HG02938 (cell line): ENCODE measurements around the gene XKR7.
A peak's percentile ranks its signal among the peaks of the same experiment; 100 is the strongest.

Source experiments
- ATAC-seq: cut with Tn5 transposase; IDR thresholded peaks from one replicate; pipeline ENCODE4 v1.9.1; 2021; ENCODE audit warnings: mild to moderate bottlenecking, moderate library complexity; ENCODE audit not compliant: unreplicated experiment

XKR7 gene

GRCh38 chr20:31939661-31940060 is 28.3 kb upstream of the XKR7 start:
- no peak for ATAC-seq

DNA sequence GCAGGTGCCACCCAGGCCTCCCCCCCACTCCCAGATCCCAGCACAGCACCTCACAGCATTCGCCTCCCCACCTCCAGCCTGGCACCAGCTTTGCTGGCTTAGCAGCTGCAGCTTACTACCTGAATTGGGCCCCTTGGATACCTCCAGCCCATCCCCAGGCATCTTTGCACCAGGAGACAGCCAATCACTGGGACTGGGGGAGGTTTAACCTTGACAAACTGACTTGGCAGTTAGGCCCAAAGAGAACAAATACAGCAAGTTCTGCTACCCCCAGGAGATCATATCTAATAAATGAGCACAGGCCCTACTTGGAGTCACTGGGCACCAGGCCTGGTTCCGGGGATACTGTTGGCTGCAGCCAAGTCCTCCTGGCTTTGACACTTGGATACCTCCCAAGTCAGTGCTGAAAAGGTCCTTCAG is 24.9 kb upstream of the XKR7 start:
- ATAC-seq: no peak

- no peak for ATAC-seq
Measured at GRCh38 chr20:31945319-31945718, 22.6 kb upstream of the XKR7 start.

- no peak for ATAC-seq
Measured at GRCh38 chr20:31945785-31946184, 22.2 kb upstream of the XKR7 start.

GRCh38 chr20:31948008-31948407 is 19.9 kb upstream of the XKR7 start:
- ATAC-seq: no peak

DNA sequence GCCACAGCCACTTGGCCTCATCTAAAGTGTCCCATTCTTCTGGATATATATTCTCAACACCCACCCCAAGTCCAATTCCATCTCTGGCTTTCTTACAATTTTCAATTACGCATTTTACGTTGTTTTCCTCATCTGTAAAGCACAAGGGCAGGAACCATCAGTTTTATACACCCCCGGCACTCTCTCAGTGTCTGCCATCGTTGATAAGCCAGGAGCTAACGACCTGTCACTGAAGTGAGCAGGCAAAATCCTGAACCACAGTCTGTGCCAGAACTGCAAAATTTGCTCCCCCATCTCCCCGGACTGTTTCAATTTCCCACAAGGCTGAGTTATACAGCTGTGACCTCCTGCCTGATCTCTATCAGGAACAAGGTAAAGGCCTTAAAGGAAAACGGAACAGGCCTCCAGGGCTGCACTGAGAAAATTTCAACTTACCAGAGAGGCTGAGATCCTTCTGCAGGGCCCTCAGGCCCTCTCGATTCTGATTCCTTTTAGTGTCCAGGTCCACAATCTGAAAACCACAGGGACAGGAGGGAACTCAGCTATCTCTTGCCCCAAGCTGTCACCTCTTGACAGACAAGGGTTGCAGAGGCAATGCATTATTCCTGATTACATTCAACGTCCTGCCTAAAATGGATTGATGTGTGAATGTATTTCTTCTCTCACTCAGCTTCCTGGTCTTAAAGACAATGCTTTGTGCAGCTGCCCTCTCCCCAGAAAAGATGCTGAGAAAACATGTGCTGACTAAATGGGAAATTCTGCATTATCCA is 17.9 kb upstream of the XKR7 start:
- no peak for ATAC-seq

DNA sequence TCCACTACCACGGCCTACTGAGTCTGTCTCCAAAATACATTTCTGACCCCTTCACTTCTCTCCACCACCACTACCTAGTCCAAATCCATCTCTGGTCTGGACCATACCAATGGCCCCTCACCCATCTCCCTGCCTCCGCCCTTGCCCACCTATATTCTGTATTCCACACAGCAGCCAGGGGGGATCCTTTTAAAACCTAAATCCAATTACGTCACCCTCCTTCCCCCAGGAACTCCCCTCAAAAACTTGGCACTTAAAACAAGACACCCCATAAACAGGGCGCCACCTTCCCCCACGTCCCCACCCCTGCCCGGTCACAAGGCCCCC is 16.8 kb upstream of the XKR7 start:
- ATAC-seq: no peak

DNA sequence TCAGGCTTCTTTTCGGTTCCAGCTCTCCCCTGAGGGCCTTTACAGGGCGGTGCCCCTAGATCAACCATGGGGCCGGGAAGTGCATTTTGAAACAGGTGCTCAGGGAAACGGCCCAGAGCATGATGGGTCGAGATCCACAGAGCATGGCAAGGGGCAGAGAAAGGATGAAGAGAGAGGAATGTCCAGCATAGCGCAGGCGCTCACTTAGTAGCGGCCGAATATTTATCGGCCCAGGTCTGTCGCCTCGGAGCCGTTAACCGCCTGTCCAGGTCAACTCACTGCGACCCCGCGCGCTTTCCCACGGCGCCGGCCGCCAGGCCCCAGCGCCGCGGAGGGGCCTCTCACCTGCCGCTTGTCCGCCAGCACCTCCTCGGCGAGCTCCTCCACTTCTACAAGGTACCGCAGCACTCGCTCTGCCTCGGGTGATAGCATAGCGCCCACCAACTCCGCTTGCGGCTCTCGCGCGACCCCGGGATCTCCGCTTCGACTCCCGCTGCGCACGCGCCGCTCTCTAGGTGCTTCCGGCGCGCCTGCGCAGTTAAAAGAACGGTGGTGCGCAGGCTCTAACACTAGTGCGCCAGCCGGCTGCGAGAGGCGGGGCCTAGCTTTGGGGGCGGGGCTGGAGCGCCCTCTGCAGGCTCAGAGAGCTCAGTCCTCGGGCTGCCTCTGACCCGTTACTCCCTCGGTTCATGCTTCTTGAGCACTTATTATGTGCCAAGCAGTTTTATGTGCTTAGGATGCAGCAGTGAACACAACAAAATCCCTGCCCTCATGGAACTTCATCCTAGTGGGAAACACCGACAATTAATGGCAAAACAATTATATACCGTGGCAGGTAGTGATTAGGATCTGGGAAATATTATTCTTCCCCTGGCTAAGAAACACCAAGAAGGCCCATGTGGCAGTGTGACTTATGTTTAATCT is 16.2 kb upstream of the XKR7 start, which contains the start of gene PDRG1:
Gene PDRG1, minus strand, starts transcription at position 517 of the 924 bp plus-strand sequence. Its CDS starts 85 bp downstream, at position 432.
- peak; percentile 81 for ATAC-seq

- no peak for ATAC-seq
Measured at GRCh38 chr20:31953556-31954148, 14.3 kb upstream of the XKR7 start.

GRCh38 chr20:31954500-31954899 is 13.5 kb upstream of the XKR7 start:
- no peak for ATAC-seq

GRCh38 chr20:31956556-31957526 is 11.1 kb upstream of the XKR7 start:
- ATAC-seq: no peak

DNA sequence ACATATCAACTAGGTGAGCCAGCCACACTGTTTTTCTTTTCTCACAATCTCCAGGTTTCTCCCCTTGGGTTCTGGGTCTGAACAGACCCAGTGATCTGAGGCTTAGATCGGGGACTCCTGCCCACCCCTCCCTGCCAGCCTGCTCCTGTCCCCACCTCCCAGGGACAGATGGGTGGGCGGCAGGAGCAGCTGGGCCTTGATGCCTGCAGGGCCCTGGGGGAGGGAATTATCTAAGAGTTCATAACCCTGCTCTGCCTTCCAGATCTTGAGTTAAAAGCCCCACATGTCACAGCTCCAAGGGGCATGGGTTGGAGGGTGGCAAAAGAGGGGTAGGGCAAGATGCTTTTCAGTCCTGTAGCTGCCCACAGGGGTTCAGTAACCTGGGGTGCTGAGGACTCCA is 5.2 kb upstream of the XKR7 start:
- ATAC-seq: no peak

GRCh38 chr20:31963889-31964288 is 4.1 kb upstream of the XKR7 start:
- no peak for ATAC-seq

DNA sequence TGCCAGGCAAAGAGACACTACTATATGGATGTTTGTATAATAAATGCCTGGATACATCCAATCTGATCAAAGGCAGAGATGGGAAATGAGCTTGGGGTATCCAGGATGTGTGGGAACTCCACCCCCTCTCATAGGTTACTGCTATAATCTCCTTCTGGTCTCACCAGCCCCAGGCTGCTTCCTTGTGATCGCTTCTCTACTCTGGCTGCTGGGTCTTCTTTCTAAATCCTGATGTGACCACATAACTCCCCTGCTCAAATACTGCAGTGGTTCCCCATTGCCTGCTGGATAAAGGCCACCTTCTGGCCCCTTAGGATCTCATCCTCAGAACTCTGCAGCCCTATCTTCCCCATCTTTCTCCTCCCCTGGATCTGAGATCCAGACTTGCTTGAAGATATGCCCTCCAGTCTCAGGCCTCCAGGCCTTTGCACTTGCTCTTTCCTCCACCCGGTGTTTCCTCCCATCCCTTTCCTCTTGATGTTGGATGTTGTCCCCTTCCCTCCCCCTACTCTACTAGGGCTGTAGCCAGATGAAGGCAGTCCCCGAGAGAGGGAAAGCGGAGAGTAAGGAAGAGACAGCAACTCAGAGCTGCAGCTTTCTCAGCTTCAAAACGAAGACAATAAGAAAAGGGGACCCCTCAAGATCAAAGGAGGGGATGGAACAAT is 828 bp upstream of the XKR7 start:
- no peak for ATAC-seq

DNA sequence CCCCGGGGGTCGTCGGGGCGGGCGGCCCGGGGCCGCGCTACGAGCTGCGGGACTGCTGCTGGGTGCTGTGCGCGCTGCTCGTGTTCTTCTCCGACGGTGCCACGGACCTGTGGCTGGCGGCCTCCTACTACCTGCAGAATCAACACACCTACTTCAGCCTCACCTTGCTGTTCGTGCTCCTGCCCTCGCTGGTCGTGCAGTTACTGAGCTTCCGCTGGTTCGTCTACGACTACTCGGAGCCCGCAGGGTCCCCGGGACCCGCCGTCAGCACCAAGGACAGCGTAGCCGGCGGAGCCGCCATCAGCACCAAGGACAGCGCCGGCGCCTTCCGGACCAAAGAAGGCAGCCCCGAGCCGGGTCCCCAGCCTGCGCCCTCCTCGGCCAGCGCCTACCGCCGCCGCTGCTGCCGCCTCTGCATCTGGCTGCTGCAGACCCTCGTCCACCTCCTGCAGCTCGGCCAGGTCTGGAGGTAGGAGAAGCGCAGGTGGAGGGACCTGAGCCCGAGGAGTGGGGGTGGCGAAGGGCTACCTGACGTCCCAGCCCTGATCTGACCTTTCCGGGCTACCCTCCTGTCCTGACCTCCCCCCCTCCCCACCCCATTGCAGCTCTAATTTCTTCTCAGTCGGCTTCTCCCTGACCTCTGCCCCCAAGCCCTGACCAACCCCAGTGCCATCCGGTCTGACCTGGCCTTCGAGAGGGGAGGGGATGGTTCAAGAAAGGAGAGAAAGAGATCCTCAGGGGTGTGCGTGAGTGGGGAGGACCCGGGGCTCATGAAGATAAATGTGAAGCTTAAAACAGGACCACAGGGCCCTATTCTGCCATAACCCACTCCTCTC is 558 bp downstream of the XKR7 start:
- ATAC-seq: peak; percentile 58

GRCh38 chr20:31969991-31970390 is 2.0 kb downstream of the XKR7 start:
- no peak for ATAC-seq

DNA sequence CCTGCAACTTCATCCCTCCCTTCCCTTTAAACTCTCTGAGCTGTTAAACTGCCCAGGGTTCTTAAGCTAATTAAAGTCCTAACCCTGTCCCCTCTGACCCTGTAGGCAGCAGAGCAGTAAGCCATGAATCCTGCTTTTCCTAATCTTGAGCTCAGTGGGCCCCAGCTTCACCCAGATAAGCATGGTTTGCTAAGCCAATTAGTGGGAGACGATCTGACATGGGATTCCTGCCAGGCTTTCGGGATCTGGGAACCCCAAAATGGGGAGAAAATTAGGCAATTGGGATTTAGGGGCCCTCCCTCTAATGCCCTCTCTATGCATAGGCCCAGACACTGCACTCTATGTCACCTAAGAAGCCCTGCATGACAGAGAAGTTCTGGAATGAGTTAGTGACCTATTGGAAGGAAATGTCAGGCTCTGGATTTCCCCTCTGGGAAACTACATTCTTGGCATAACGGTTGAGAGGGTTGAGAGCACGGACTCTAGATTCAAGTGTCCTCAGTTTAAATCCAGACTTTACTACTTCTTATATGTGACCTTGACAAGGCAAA is 4.6 kb downstream of the XKR7 start:
- ATAC-seq: no peak

GRCh38 chr20:31974296-31974695 is 6.3 kb downstream of the XKR7 start:
- ATAC-seq: no peak
